ENCODE data around the gene BBS9. TPM values are rescaled to one million over a fixed set of nuclear protein-coding genes. Genes with fewer than 3 reads are reported as not detected.

The BBS9 gene
- total and polyA plus RNA-seq, 2 donors (not counting 3 experiments of a cell fraction or from before 2014, with no cell fraction given), result 5.7 to 17.4 TPM

- Histone ChIP-seq H3K36me3 (ENCODE audit: control insufficient read depth in 2 of 2, extremely low read depth in 1 of 2, insufficient read depth in 2 of 2, low read length in 2 of 2) (no peaks in the 10 kb centered on the region), H3K9me3 (replicated peaks; ENCODE audit: control insufficient read depth, insufficient read depth, low read length) (no peaks in the 10 kb centered on the region), H3K27me3 (ENCODE audit: control insufficient read depth in 2 of 2, insufficient read depth in 2 of 2, low read length in 2 of 2) (no peaks in the 10 kb centered on the region), H3K79me2 (ENCODE audit: control insufficient read depth, insufficient read depth, low read length) (no peaks in the 10 kb centered on the region), H2AFZ (ENCODE audit: low read depth, low read length) (no peak overlapping the region), H3K9ac (replicated peaks; ENCODE audit: extremely low read depth, insufficient read depth, low read length) (no peak overlapping the region), H3K27ac (ENCODE audit: insufficient read depth, low read depth, low read length) (no peak overlapping the region), H4K20me1 (replicated peaks; ENCODE audit: control insufficient read depth, extremely low read depth, insufficient read depth, low read length) (no peaks in the 10 kb centered on the region), H3K4me1 (ENCODE audit: control insufficient read depth, extremely low read depth, insufficient read depth, low read length) (no peaks in the 10 kb centered on the region), H3K9me1 (replicated peaks; ENCODE audit: control insufficient read depth, extremely low read depth, insufficient read depth, low read length) (no peaks in the 10 kb centered on the region), H3K4me2 (ENCODE audit: insufficient read depth, low read length) (no peak overlapping the region), H3K4me3 (replicated peaks in 1 of 3; ENCODE audit: insufficient read depth in 1 of 3, low read depth in 1 of 3, low read length in 3 of 3) (no peak overlapping the region)
- DNase-seq (ENCODE audit: low read depth, low spot score) (no peak), FAIRE-seq (no peak)
- TF ChIP-seq FOS (IDR thresholded peaks at IDR 0.05; ENCODE audit: borderline replicate concordance, insufficient read depth, low read length), result no peak
- no peak for TF ChIP-seq POLR2A (IDR thresholded peaks at IDR 0.05; ENCODE audit: low read depth, low read length)
- TF ChIP-seq POLR2AphosphoS5 (IDR thresholded peaks at IDR 0.05; ENCODE audit: insufficient read depth, low read depth, low read length), result no peak
- no peak for TF ChIP-seq EZH2 (IDR thresholded peaks at IDR 0.05; ENCODE audit: borderline replicate concordance, low read depth, low read length, severe bottlenecking)
- TF ChIP-seq GATA2 (IDR thresholded peaks at IDR 0.05; ENCODE audit: insufficient read depth, insufficient read length, low read depth, low read length), result no peak
- no peak for TF ChIP-seq MAX (IDR thresholded peaks at IDR 0.05; ENCODE audit: insufficient read depth, insufficient read length)
- no peak for TF ChIP-seq JUN (IDR thresholded peaks at IDR 0.05; ENCODE audit: borderline replicate concordance, insufficient read depth, insufficient read length, low read depth)
- TF ChIP-seq CTCF (IDR thresholded peaks at IDR 0.05; ENCODE audit: extremely low read depth in 1 of 2, insufficient read depth in 1 of 2, low read depth in 1 of 2, low read length in 2 of 2), result no peak
- TF ChIP-seq MYC (IDR thresholded peaks at IDR 0.05; ENCODE audit: low read depth, low read length), result no peak
- no TSS peak for BruUV-seq (replicated peaks)
- ChIA-PET POLR2A (no interaction called here), CTCF (no interaction called here)
- dilution Hi-C loops (cut with MboI; ENCODE audit: extremely low pct_ligation_motif_present, low sequenced_read_pairs), result no loop called here
- intact Hi-C loops (cut with micrococcal nuclease), result no loop called here
These were observed 181.2 kb downstream of the BBS9 start for GRCh38 chr7:33310546-33310945.

Measured in endothelial cell of umbilical vein (primary cell).